ENCODE data around the gene AIFM2. TPM values are rescaled to one million over a fixed set of nuclear protein-coding genes. Genes with fewer than 3 reads are reported as not detected.

Gene AIFM2
- polyA plus RNA-seq, 1 of the 3 experiments (the other 2 are of a cell fraction), result 9.5 TPM

GRCh38 chr10:70097459-70097858, 35.2 kb downstream of the AIFM2 start:
- Histone ChIP-seq H3K27ac (ENCODE audit: low read depth in 2 of 2, low read length in 1 of 2) (no peak overlapping the region), H4K20me1 (ENCODE audit: insufficient read depth) (no peaks in the 10 kb centered on the region), H3K4me2 (no peak overlapping the region), H3K79me2 (ENCODE audit: insufficient read depth) (no peaks in the 10 kb centered on the region), H3F3A (replicated peaks; ENCODE audit: insufficient read depth) (no peaks in the 10 kb centered on the region), H3K9me3 (no peaks in the 10 kb centered on the region), H3K27me3 (ENCODE audit: insufficient read depth) (no peaks in the 10 kb centered on the region), H3K4me3 (ENCODE audit: low read depth in 2 of 2, low read length in 1 of 2) (no peak overlapping the region), H2AFZ (ENCODE audit: low read depth) (no peak overlapping the region), H3K4me1 (ENCODE audit: control insufficient read depth in 1 of 2, insufficient read depth in 2 of 2, low read depth in 1 of 2, low read length in 1 of 2) (no peaks in the 10 kb centered on the region), H3K9me2 (no peaks in the 10 kb centered on the region), H3K9ac (no peak overlapping the region), H3K36me3 (replicated peaks in 1 of 2; ENCODE audit: control insufficient read depth in 1 of 2, insufficient read depth in 2 of 2, low read length in 1 of 2) (peaks cover 17 to 61% of the 10 kb centered on the region in 2 experiments)
- no peak for DNase-seq
- CTCF ChIA-PET, result interaction anchor here (1.5 to 16.8 kb wide), 3 partner anchors 10 to 44 kb away, joined by 4 to 184 read pairs (median 11); partner anchors contain the start of gene MACROH2A2
- POLR2A ChIA-PET, result no interaction called here
- TF ChIP-seq NRF1 (IDR thresholded peaks at IDR 0.05; ENCODE audit: low read depth, low read length) (no peak), TCF12 (IDR thresholded peaks at IDR 0.05) (no peak), EZH2phosphoT487 (IDR thresholded peaks at IDR 0.05; ENCODE audit: borderline replicate concordance, low read depth) (no peak), SMC3 (IDR thresholded peaks at IDR 0.05; ENCODE audit: low read depth, low read length) (no peak)

GRCh38 chr10:70096705-70097420, 35.8 kb downstream of the AIFM2 start:
- no peaks in the 10 kb centered on the region for H4K20me1 ChIP-seq (ENCODE audit: insufficient read depth)
- H3K9me2 ChIP-seq, result no peaks in the 10 kb centered on the region
- no peaks in the 10 kb centered on the region for H3K79me2 ChIP-seq (ENCODE audit: insufficient read depth)
- ChIA-PET CTCF (interaction anchor here (1.4 to 16.8 kb wide), 3 partner anchors 10 to 42 kb away, joined by 4 to 184 read pairs (median 11); no protein-coding TSS in a partner anchor), POLR2A (no interaction called here)
- 92% methylated on average over 5 of the region's 5 CpGs for WGBS (ENCODE audit: low lambda C conversion rate)
- H2AFZ ChIP-seq (ENCODE audit: low read depth), result no peak overlapping the region
- DNase-seq, result no peak
- no peak overlapping the region for H3K4me2 ChIP-seq
- TF ChIP-seq FOSL2 (IDR thresholded peaks at IDR 0.05; ENCODE audit: borderline replicate concordance, low read depth) (no peak), EZH2phosphoT487 (IDR thresholded peaks at IDR 0.05; ENCODE audit: borderline replicate concordance, low read depth) (no peak), RAD21 (IDR thresholded peaks at IDR 0.05; ENCODE audit: low read length) (no peak), IRF3 (IDR thresholded peaks at IDR 0.05; ENCODE audit: low read depth, low read length) (no peak), TEAD4 (IDR thresholded peaks at IDR 0.05; ENCODE audit: borderline replicate concordance, insufficient read depth) (no peak), RCOR1 (IDR thresholded peaks at IDR 0.05; ENCODE audit: low read length) (no peak), FOXJ3 (CRISPR knock-in tag; IDR thresholded peaks at IDR 0.05) (no peak), POLR2AphosphoS5 (IDR thresholded peaks at IDR 0.05; ENCODE audit: low read depth, low read length) (no peak), MXI1 (IDR thresholded peaks at IDR 0.05; ENCODE audit: low read depth, low read length) (no peak), RFX5 (IDR thresholded peaks at IDR 0.05; ENCODE audit: low read length) (no peak), USF2 (IDR thresholded peaks at IDR 0.05; ENCODE audit: borderline replicate concordance, low read depth, low read length) (no peak), NRF1 (IDR thresholded peaks at IDR 0.05; ENCODE audit: low read depth, low read length) (no peak), JUND (IDR thresholded peaks at IDR 0.05) (no peak), PBX3 (IDR thresholded peaks at IDR 0.05) (no peak), NFIC (IDR thresholded peaks at IDR 0.05; ENCODE audit: borderline replicate concordance) (no peak), ELF1 (IDR thresholded peaks at IDR 0.05) (no peak), TCF12 (IDR thresholded peaks at IDR 0.05) (no peak)
- TF ChIP-seq, protein P1, sequence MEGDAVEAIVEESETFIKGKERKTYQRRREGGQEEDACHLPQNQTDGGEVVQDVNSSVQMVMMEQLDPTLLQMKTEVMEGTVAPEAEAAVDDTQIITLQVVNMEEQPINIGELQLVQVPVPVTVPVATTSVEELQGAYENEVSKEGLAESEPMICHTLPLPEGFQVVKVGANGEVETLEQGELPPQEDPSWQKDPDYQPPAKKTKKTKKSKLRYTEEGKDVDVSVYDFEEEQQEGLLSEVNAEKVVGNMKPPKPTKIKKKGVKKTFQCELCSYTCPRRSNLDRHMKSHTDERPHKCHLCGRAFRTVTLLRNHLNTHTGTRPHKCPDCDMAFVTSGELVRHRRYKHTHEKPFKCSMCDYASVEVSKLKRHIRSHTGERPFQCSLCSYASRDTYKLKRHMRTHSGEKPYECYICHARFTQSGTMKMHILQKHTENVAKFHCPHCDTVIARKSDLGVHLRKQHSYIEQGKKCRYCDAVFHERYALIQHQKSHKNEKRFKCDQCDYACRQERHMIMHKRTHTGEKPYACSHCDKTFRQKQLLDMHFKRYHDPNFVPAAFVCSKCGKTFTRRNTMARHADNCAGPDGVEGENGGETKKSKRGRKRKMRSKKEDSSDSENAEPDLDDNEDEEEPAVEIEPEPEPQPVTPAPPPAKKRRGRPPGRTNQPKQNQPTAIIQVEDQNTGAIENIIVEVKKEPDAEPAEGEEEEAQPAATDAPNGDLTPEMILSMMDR (IDR thresholded peaks at IDR 0.05), result no peak
- H3K9ac ChIP-seq, result no peak overlapping the region
- H3K4me1 ChIP-seq (ENCODE audit: control insufficient read depth in 1 of 2, insufficient read depth in 2 of 2, low read depth in 1 of 2, low read length in 1 of 2), result no peaks in the 10 kb centered on the region
- no peaks in the 10 kb centered on the region for H3K27me3 ChIP-seq (ENCODE audit: insufficient read depth)
- no peak overlapping the region for H3K4me3 ChIP-seq (ENCODE audit: low read depth in 2 of 2, low read length in 1 of 2)
- H3K36me3 ChIP-seq (replicated peaks in 1 of 2; ENCODE audit: control insufficient read depth in 1 of 2, insufficient read depth in 2 of 2, low read length in 1 of 2), result peaks cover 15 to 61% of the 10 kb centered on the region in 2 experiments
- no peak overlapping the region for H3K27ac ChIP-seq (ENCODE audit: low read depth in 2 of 2, low read length in 1 of 2)
- no peaks in the 10 kb centered on the region for H3K9me3 ChIP-seq
- no peaks in the 10 kb centered on the region for H3F3A ChIP-seq (replicated peaks; ENCODE audit: insufficient read depth)
